Right renal pelvis (tissue), 4 donors: ENCODE measurements around the gene CORO7. TPM values are rescaled to one million over a fixed set of nuclear protein-coding genes. Genes with fewer than 3 reads are reported as not detected.

Experiments
- DNase-seq, 4 donors: peaks; one replicate each; pipeline ENCODE4 v3.0.0-alpha.2; 2013; ENCODE audit warnings: low read depth in 4 of 4, low spot score in 3 of 4, missing footprints in 1 of 4
- polyA plus RNA-seq, 4 donors: library from polyadenylated mRNA; unstranded; fragments of 120-200 nt; gene quantifications; one replicate each; pipeline ENCODE4 v1.2.1, GENCODE V29; 2013; ENCODE audit not compliant: insufficient read length in 4 of 4

Gene CORO7
- polyA plus RNA-seq, 4 donors: 15.1 to 22.0 (median 16.9) TPM

DNA sequence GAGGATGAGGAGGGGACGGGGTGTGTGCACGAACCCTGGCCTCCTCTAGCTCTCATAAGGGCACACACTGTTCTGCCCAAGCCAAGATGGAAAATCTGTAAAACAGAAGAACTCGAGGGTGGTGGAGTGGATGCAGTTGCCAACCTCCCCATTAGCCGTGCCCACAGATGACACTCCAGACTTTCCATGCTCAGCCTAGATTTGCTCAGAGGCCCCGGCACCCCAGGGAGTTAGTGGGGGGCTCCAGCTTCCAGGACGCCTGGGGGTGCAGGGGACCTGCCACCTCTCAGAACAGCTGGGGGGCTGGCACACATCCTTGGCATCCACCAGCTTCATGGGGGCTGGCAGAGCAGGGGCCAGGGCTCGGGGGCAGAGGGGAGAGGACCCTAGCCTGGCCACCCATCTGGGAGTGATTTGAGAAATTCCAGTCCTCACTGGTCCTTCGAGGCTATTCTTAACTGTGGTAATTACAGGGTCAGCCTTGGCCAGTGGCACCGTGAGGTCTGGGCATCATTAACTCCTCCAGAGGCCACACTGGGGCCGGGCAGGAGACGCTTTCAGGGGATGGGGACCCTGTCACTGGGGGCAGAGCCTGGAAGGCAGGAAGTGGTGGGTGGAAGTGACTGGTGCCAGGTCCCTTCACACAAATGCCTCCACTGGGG is 30.5 kb downstream of the CORO7 start:
- no peak for DNase-seq

DNA sequence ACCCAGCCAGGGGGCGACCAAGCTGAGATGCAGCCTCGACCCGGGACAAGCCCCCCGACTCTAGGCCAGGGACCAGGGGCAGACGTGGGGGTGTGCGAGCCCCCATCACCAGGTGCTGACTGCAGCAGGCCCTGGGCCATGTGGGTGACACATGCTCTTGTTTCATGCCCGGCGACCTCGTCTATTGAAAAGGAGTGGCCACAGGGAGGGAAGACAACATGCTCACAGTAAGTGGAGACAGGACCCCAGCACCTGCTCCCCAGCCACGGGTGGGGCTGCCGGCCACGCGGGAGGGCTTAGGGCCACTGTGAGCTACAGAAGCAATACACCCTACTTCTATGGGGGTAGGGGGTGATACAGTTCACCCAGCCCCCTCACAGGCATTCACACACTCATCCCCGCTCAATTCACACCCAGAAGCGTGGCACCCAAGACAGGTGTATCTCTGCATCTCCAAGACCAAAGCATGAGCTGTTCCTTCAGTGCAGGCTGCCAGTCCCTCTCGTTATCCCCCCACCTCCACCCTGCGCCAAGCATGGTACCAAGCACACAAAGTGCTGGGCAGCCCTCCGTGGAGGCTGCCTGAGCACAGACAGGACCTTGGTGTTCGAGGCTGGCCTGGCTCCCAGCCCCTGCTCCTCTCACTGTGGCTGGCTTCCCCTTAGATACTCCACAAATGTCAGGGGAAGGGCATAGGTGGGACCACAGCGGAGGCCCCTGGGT is 31.2 kb downstream of the CORO7 start:
- DNase-seq: no peak

DNA sequence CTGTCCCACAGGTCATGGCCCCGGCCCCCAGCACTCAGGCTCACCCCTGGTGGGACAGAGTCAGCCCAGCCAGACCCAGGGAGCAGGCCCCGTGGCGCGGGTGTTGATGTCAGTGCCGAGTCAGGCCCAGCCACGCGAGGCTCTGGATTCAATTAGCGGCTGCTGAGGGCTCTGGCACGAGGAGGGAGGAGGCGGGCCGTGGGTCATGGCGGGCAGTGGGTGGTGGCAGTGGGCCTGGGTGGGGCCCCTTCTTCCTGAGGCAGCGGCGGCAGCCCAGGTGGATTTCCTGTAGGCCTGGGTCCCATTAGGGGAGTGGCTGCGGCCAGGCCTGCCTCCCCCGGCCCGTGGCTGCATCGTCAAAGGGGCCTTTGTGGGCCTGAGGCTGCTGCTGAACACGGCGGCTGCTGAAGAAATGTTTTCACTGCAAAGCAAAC is 31.9 kb downstream of the CORO7 start:
- no peak for DNase-seq

DNA sequence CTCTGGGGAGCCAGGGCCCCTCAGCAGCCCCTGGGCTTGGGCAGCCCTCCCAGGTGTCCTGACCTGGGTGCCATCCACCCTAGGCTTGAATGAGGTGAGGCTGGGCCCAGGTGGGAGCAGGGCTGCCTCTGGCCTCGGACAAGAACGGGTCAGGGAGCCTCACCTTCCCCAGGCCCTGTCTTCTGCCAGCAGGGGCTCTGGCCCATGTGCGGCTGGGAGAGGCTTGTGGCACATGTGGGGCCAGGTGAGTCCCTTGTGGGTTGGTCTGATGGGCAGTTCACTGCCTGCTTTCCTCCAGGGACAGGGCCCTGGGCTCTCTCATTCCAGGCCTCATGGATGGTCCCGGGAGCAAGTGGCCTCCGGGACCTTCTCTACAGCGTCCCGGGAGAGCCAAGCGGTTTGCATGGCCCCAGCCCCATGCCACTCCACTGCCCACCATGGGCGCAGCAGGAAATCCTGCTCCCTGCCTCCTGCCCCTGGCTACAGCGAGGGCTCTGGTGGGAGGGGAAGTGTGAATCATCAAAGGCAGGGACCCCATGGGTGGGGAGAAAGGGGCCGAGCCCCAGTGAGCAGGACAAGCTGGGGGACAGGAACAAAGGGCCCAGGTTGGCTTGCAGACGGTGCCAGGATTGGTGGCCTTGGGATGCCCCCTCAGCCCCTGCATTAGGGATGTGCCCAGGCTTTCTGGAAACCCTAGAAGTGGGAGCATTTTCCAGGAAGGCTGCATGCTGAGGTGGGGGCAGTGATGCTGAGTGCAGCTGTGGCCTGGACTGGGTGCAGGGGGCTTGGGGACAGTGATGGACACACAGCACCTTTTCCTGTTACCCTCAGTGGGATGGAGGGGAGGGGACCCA is 32.6 kb downstream of the CORO7 start:
- DNase-seq: no peak

DNA sequence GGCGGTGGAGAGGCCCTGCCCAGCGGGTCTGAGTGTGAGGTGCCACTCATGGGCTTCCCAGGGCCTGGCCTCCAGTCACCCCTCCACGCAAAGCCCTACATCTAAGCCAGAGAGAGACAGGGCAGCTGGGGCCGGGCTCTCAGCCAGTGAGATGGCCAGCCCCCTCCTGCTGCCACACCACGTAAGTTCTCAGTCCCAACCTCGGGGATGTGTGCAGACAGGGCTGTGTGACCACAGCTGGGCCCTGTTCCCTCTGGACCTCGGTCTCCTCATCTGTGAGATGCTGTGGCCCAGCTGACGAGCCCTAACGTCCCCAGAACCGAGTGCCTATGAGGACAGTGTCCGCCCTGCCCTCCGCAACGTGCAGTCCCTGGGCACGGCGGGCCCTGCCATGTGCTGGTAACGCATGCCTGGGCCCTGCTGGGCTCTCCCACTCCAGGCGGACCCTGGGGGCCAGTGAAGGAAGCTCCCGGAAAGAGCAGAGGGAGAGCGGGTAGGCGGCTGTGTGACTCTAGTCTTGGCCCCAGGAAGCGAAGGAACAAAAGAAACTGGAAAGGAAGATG is 33.5 kb downstream of the CORO7 start:
- DNase-seq: no peak

DNA sequence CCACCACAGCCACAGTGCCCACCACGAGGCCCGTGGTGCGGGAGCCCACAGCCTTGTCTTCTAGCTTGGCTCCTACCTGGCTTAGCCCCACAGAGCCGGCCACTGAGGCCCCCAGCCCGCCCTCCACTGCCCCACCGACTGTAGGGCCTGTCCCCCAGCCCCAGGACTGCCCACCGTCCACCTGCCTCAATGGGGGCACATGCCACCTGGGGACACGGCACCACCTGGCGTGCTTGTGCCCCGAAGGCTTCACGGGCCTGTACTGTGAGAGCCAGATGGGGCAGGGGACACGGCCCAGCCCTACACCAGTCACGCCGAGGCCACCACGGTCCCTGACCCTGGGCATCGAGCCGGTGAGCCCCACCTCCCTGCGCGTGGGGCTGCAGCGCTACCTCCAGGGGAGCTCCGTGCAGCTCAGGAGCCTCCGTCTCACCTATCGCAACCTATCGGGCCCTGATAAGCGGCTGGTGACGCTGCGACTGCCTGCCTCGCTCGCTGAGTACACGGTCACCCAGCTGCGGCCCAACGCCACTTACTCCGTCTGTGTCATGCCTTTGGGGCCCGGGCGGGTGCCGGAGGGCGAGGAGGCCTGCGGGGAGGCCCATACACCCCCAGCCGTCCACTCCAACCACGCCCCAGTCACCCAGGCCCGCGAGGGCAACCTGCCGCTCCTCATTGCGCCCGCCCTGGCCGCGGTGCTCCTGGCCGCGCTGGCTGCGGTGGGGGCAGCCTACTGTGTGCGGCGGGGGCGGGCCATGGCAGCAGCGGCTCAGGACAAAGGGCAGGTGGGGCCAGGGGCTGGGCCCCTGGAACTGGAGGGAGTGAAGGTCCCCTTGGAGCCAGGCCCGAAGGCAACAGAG is 34.2 kb downstream of the CORO7 start:
- DNase-seq: no peak

DNA sequence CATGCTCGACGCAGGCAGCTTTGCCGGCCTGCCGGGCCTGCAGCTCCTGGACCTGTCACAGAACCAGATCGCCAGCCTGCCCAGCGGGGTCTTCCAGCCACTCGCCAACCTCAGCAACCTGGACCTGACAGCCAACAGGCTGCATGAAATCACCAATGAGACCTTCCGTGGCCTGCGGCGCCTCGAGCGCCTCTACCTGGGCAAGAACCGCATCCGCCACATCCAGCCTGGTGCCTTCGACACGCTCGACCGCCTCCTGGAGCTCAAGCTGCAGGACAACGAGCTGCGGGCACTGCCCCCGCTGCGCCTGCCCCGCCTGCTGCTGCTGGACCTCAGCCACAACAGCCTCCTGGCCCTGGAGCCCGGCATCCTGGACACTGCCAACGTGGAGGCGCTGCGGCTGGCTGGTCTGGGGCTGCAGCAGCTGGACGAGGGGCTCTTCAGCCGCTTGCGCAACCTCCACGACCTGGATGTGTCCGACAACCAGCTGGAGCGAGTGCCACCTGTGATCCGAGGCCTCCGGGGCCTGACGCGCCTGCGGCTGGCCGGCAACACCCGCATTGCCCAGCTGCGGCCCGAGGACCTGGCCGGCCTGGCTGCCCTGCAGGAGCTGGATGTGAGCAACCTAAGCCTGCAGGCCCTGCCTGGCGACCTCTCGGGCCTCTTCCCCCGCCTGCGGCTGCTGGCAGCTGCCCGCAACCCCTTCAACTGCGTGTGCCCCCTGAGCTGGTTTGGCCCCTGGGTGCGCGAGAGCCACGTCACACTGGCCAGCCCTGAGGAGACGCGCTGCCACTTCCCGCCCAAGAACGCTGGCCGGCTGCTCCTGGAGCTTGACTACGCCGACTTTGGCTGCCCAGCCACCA is 35.1 kb downstream of the CORO7 start:
- no peak for DNase-seq

DNA sequence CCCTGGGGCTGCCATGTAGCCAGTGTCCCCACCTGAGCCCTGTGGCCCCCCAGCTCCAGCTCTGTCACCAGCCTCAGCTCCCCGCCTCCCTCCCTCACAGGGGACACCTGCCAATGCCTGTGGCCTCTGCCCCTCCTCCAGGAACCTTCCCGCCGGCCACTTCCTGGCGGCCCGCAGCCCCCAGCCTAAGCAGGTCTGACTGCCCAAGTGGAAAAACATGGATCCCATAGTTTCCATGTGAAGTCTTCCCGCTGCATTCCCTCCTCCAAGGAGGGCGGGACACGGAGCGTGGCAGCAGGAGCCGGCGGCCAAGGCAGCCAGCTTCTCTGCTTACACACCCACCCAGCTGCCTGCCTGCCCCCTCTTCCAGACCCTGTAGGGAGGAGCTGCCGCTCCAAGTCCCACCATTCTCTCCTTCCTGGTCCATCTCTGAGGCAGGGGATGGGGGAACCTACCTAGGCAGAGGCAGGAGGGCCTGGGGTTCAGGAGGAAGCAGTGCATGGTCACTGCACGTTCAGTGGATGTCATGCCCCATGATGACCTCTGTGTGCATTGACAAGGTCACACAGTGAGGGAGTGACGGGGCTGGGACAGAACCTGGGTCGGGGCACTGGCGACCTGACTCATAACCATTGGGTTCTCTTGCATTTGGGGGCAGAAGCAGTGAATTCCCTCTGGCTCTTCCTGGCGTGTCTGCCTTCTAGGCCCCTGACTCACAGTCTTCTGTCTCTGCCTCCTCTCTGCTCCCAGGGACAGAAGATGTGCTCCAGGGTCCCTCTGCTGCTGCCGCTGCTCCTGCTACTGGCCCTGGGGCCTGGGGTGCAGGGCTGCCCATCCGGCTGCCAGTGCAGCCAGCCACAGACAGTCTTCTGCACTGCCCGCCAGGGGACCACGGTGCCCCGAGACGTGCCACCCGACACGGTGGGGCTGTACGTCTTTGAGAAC is 36.0 kb downstream of the CORO7 start:
- no peak for DNase-seq

DNA sequence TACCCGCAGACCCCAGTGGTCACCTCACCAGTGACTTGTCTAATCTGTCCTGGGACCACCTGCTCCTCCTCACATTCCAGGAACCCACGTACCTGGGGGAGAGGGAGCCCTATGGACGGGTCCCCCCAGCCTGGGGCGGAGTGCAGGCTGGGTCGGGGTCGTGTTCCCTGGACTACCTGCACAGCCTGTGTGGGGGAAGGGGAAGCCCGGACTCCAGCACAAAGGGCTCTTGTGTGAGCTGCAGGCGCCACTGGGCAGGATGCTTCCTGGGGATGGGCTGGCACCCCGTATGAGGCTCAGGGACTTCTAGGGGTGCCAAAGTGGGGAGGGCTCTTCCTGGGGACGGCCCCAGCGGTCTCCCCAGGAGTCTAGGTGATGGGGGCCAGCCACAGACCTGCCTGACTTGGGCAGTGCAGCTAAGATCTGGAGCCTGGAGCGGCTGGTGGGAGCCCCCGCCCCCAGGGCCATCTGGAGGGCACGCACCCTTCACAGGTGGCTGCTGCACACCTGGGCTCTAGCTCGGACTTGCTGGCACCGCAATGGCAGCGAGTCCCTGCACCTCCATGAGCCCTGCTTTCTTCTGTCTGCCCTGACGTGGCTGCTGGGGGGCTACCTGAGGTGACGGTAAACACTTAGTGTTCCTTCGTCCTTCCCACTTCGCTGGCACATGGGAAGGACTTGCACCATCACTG is 37.3 kb downstream of the CORO7 start:
- no peak for DNase-seq

DNA sequence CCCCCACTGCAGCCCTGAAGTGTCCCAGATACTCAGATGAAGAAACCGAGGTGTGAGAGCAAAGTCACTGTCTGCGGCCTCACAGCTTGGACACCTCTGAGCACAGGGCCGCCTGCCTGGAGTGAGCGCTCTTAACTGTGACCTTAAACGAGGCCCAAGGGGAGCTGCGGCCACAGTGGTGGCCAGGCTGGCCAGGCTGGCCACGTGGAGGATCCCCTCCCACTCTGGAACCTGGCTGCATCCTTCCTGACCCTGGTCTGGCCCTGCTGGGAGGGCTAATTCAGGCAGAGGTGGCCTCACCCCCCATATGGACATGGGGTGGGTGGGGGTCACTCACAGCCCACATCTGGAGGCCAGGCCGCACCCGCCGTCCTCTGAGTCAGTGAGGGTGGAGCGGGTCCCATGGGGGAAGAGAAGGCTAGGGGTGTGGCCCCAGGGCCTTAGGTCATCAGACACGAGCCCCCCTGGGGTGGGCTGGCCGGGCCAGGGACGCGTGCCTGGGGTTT is 38.2 kb downstream of the CORO7 start:
- no peak for DNase-seq

DNA sequence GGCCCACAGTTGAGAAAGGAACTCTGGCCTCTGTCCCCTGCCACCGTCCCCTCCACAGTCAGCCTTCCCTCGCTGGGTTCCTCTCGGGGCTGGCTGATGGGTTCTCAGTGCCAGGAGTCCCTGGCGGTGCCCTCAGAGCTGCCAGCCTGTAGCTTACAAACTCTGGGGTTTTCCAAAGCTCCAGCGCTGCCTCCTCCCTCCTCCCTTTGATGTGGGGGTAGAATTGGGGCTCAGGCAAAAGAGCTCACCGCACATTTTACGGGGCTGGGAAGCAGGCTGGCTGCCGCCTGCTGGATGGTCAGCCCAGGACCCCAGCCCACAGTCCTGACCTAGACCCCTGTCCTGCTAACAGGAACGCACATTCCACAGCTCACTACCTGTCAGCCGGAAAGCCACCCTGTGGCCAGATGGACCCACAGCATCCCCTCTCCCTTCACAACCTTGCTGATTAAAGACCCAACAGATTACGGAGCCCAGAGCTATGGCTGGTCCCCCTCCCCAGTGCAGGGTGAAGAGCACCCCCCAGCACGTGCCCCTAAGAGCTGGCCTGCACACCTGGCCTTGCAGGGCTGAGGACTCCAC is 38.7 kb downstream of the CORO7 start:
- no peak for DNase-seq

DNA sequence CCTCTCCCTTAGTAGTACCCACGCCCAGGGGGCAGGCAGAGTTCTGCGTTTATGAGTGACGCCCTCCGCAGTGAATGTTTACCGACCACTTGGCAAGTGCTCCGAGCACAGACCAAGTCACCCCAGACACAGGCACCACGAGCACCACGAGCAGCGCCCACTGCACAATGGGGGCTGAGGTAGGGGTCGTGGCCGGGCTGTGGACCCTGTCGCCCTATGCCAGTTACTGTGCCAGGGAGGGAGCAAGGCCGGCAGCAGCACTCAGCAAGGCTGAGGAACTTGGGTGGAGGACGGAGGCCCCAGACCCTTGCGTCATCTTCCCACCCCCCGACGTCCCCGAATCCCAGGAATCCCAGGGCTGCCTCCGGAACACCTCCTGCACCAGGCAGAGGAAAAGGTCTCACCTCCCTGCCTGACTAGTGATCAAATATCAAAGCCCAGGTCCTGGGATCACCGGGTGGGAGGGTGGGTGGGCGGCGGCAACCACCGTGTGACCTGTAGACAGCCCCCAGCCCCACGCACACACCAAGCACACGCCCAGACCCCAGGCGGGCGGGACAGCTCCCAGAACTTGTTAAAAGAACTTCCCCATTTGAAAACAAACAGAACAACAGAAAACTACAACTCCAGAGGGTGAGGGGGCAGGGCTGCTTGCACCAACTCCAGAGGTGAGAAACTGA is 39.4 kb downstream of the CORO7 start:
- no peak for DNase-seq

DNA sequence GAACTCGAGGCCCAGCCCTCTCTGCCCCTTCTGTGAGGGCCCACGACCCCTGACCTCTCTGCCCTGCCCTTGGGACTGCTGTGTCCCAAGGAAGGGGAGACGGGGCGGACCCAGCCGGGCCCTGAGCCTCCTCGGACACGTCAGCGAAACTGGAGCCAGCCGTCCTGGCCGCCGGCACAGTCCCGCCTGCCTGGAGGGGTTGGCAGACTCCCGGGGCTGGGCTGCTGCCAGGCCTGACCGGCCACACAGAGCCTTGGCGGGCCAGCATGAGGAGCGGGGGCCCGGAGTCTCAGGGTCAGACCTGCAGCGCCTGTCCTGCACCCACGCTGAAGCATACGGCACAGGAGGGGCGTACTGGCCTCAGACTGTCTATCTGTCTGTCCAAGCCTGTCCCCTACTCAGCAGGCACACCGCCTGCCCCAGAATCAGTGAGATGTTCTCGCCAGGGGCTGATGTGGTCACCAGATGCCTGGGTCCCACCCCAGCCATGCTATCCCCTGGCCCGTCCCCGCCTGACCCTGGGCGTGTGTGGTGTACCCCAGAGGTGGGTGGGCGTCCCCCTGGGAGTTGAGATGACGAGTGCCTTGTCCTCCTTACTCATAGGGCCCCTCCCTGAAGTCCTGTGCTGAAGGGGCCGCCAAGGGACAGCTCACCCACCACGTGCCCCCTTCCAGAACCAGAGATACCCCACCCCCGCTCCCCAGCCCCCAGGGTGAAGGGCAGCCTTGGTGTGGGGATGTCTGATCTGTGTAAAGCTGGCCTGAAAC is 40.1 kb downstream of the CORO7 start:
- no peak for DNase-seq

DNA sequence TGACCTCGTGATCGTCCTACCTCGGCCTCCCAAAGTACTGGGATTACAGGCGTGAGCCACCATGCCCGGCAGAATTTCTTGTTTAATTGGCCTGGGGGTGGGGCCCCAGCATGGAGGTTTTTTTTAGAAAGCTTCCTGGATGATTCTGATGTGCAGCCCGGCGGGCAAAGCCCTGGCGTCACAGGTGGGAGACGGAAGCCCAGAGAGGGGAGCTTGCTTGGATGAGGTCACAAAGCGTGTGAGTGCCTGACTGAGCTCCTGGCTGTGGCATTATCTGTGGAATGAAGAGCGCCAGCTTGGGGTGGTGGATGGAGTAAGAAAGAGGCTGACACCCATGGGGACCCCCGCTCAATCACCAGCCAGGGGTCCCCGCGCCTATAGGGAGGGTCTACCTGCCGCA is 40.7 kb downstream of the CORO7 start:
- no peak for DNase-seq

DNA sequence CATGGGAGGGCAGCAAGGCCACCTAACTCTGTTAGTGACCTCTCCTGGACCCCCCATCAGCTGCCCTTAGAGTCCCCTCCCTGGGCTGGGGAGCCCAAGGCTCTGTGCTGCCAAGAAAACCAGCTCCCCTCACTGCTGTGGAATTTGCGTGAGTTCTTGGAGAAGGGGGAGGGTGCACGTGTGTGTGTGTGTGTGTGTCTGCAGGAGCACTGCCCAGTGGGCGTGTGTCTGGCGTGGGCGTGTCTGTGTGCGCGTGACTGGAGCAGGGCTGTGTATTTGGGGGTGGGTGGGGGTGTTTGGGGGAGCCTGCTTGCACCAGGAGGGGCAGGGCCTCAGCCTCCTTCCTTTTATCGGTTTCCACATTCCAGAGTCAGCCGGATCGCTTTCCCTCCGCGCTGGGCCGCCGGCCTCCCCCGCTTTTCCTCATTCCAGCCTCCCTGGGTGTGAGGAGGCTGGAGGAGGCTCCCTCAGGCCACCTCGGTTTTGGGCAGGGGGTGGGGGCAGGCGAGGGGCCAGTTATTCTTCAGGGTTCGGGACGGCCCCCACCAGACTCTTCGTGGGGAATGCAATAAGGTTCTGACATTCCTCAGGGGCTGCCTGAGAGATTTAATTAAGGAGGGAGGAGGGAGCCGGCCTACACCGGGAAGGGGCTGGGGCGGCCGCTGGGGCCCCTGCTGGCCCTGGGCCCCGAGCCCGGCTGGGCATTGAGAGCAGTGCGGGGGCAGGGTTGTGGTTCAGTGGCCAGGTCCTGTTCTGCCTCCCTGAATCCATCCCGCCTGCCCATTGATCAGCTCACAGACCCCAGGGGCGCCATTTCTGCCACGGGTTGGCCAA is 42.3 kb downstream of the CORO7 start:
- peak in 3 of 4 donors; percentile 60 to 78 (median 72) for DNase-seq
